G401.6 (cell line): ENCODE results near the gene RAB44.
"Not testable (repeated sequence)": the region's sequence is repeated elsewhere in the genome, so short reads cannot be mapped to it uniquely, and the experiment has no call there.

Experiments
- FAIRE-seq: peaks from 2 replicates; lab custom pipeline; 2012; peaks lifted over from hg19 to GRCh38; lab: Jason Lieb, UNC

The RAB44 gene

DNA sequence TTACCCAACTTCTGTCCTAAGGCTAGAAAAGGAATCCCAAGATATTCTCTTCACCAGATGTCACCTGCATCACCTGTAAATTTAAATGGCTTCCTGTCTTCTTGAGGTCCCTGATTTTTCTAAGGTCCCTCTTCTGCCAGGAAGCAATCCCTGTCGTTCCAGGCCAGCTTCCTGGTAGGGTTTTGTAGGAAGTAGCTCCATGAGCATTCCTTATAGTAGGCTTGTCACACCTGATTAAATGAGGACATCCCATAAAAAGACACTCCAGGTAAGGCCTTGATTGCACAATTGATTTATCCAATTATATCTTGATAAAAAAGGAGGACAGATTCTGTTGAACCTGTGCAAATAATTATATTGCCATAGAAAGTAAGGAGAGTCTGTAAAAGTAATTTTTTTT is 8.7 kb downstream of the RAB44 start:
- FAIRE-seq: no peak

- no peak for FAIRE-seq
These were observed 15.2 kb downstream of the RAB44 start for GRCh38 chr6:36712816-36713215.

DNA sequence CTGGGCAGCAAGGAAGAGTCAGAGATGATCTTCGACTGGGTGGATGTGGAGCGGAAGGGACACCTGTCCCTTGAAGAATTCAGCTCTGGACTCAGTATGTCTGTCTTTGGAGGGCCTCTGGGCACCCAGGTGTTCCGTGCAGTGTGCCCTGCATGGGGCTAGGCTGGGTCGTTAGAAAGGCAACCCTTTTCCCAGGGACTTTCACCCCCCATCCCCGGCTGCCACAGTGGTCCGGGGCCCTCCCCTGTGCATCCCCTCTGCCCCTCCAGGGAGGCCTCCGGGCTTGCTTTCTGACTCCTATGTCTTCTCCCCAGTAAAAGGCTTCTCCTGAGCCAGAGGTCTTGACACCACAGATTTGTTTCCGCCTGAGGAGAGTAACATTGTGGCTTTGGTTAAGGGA is 16.2 kb downstream of the RAB44 start:
- FAIRE-seq: no peak

GRCh38 chr6:36714511-36714910 is 16.9 kb downstream of the RAB44 start:
- FAIRE-seq: no peak

GRCh38 chr6:36715469-36715868 is 17.8 kb downstream of the RAB44 start:
- no peak for FAIRE-seq

DNA sequence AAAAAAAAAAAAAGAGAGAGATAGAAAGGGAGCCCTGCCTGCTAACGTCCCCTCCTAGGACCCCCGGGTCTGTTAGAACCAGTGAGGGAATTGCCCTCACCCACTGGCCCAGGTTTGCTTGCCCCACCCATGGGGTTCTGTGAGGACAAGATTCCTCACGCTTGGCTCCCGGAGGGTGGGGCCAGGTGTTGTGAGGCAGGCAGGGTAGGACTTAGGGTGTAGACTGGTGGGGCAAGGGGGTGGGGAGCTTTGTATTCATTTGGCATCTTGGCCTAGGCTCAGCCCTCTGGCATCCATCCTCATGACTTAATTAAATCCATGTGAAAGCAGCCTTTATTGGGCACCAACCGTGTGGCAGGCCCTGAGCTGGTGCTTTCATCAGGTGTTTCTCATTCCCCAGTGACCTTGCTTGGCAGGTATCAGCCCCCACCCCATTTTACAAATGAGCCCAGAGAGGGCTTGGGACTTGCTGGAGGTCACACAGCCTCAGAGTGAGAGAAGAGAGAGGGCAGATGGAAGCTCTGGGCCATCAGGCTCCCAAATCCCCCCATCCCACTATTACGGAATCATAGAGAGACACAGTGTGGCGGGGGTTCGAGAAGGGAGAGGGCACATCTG is 19.0 kb downstream of the RAB44 start:
- no peak for FAIRE-seq

DNA sequence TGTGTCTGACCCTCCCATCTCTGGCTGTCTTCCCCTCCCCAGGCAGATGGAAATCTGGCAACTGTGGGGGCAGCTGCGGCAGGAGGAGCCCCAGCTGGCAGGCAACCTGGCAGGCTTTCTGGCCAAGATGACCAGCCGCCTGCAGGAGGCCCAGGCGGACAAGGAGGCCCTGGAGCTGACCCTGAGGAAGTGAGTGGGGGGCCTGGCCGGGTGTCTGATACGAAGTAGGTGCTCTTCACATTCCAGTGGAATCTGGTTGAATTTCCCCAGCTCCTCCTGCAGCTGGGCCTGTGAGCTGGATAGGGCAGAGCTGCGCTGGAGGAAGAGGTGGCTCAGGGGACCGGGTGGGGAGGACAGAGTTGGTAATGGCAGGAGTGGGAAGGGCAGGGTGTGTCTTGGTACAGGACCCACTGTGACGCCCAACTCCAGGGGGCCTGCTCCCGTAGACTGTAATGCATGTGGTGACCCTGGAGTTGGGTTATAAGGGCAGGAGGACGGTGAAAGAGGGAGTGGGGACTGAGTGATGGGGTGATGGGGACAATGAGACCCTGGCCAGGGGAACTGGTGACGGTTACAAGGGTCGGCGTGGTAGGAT is 19.7 kb downstream of the RAB44 start:
- no peak for FAIRE-seq

DNA sequence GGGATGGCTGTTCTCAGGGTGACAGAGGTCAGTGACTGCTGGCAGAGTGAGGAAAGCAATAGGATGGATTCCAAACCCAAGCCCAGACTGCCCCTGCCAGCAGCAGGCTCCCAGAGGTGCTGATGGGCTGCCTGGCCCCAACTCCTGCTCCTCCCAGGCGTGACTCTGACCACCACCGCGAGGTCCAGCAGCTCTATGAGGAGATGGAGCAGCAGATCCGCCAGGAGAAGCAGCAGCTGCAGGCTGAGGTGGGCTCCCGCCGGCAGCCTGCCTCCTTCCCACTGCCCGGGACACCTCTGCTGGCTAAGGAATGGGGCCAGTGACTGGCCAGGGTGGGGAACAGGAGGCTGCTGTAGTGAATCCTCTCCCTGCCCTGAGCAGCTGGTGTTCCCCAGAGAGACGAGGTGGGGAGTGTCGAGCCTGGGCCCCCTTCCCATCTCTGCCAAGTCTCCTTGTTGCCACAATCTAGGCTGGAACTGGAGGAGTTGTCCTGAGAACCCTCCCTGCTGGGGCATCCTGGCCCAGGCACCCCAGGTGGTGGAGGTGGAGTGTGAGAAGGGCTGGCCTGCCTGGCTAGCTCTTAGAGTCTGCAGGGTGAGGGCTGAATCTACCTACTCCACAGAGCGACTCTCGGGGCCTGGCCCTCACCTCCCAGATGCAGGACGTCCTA is 20.4 kb downstream of the RAB44 start:
- FAIRE-seq: no peak

GRCh38 chr6:36718560-36718959 is 20.9 kb downstream of the RAB44 start:
- FAIRE-seq: no peak

GRCh38 chr6:36719126-36719525 is 21.5 kb downstream of the RAB44 start:
- no peak for FAIRE-seq

DNA sequence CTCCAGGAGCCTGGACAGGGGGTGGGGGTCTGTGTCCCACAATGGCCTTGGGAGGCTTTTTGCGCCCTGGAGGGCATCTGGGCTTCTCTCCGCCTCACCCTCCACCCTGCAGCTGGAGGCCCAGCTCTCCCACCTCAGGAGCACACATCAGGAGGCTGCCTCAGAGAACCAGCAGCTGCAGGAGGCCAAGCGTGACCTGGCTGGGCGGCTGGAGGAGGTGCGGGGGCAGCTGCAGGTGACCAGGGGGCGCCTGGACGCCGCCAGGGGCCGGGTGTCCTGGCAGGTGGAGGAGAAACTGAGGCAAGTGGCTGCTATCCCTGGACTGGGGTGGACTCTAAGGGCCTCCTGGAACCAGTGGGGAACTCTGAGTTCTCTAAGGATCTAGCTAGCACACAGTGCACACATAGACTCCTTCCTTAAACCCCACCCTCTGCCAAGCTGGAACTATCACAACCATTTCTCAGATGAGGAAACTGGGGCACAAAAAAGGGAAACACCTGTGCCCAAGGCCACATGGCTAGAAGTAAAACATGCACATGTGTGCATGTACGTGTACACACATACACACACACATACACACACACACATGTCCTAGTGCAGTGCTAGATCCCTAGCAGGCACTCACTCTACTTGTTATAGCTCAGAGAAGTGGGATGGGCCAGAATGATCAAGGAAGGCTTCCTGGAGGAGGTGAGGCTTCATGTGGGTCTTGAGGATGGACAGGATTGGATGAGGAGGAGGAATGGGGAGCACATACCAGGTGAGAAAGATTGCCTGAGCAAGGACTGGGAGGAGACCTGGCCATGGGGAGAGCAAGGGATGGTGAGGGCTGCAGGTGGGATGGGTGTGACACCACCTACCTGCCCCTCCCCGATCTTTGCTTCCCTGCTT is 22.9 kb downstream of the RAB44 start:
- no peak for FAIRE-seq

DNA sequence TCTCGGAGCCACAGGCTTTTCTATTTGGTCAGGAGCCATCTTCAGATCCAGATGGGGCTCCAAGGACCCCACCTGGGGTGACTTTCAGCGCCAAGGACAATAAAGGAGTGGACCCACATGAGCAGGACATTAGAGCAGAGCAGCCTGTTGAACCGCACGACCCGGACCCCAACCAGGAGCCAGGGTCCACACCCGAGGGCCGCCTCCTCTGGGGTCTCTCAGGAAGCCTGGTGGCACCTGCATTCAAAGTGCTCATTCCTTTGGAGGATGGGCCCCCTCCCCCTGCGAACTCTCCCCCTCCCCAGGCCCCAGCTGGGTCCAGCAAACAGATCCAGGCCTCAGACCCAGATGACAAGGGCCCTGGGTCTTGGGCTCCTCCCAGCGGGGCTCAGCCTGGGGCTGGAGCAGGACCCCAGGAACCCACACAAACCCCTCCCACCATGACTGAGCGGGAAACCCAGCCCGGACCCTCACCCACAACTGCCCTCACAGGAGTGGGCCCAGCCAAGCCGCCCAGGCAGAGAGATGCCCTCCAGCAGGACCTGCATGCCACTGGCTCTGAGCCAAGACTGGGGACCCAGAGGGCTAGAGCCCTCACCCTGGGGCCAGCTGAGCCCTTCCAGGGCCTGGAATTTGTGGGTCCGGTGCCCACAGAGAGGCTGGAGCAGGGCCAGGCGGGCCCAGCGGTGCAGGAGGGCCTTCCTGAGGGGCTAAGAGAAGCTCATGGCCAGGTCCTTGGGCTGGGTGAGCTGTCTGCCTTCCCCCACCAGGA is 23.9 kb downstream of the RAB44 start:
- FAIRE-seq: no peak

DNA sequence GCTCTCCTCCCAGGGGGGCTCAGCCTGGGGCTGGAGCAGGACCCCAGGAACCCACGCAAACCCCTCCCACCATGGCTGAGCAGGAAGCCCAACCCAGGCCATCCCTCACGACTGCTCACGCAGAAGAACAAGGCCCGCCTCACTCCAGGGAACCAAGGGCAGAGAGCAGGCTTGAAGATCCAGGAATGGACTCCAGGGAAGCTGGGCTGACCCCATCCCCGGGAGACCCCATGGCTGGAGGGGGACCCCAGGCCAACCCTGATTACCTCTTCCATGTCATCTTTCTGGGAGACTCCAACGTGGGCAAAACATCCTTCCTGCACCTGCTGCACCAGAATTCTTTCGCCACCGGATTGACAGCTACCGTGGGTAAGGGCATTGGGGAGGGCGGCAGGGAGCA is 24.7 kb downstream of the RAB44 start:
- FAIRE-seq: no peak

GRCh38 chr6:36722879-36723278 is 25.3 kb downstream of the RAB44 start:
- no peak for FAIRE-seq

- not testable (repeated sequence) for FAIRE-seq
These were observed 26.4 kb downstream of the RAB44 start for GRCh38 chr6:36723992-36724391.

- FAIRE-seq: peak; percentile 28
These were observed 27.1 kb downstream of the RAB44 start for GRCh38 chr6:36724514-36725390.

DNA sequence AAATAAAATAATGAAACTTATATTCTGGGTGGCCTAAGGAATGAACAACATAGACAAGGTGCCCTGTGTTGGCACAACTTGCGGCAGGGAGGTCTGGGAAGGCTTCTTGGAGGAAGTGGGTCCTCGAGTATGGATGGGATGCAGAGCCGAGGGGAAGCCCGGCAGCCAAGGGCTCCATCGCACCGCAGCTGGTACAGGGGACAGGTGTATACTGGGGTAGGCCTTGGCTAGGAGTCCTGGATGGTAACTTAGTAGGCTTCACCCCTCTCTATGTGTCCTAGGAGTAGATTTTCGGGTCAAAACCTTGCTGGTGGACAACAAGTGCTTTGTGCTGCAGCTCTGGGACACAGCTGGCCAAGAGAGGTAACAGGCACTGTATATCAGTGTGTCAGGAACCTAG is 28.0 kb downstream of the RAB44 start:
- FAIRE-seq: no peak

DNA sequence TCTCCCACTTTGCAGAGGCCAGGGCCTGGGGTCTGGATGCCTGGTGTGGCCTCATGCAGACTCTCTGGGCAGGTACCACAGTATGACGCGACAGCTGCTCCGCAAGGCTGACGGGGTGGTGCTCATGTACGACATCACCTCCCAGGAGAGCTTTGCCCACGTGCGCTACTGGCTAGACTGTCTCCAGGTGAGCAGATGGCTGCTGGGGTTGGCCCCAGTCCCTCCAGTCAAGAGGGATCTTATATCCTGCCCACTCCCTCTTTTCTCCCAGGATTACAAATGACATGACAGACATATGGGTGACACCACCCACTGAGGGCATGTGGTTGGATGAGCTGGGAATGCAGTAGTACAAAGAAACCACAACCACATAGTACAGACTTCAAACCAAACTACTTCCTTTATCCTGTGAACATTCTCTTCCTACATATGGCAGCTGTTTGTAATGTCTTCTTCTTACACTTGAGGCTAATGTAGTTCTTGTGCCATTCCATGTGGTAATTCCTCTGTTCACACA is 29.9 kb downstream of the RAB44 start:
- no peak for FAIRE-seq

DNA sequence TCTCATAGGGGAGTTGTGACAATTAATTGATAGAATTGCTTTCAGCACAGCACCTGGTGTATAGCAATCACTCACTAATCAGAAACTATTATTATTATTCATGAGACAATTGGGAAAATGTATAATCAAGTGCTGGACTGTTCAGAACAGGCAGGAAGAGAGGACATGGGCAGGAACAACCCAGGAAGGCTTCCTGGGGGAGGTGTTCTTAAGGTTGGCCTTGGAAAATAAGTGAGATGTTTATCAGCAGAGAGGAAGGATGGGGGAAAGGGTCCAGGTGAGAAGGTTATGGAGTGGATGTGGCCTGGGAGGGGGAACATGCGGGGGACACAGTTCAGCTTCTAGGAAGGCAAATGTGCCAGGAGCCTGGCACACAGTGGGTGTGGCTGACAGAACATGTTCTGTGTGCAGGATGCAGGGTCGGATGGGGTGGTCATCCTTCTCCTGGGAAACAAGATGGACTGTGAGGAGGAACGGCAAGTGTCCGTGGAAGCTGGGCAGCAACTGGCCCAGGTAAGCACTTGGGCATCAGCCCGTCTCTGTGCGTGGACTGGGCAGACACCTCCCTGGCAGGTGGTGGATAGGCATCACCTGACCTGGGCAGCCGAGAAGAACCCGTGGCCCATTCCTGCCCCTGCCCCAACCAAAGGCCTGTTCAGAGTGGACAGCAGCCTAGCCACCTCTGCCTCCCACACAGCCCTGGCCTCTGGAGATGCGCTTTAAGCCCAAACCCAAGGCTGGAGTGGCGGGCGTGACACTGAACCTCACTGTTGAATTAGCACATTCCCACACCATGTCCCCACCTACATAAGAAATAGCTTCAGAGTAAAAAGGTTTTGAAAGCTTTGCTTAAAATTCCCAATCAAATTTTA is 30.9 kb downstream of the RAB44 start:
- FAIRE-seq: no peak

GRCh38 chr6:36729161-36729524 is 31.5 kb downstream of the RAB44 start:
- no peak for FAIRE-seq
